Esophagus muscularis mucosa (tissue), 4 donors: ENCODE measurements around the gene LRMDA.

Experiments
- EP300 ChIP-seq: sonication (generic); formaldehyde crosslinking; IDR thresholded peaks from one replicate; pipeline ENCODE4 v1.6.1; 2017; ENCODE audit warnings: antibody characterized with exemption
- POLR2A ChIP-seq: fragments of 450-650 bp; IDR thresholded peaks from one replicate; pipeline ENCODE4 v1.6.1; 2017; ENCODE audit warnings: antibody characterized with exemption, moderate library complexity, mild to moderate bottlenecking, low read depth
- TF ChIP-seq, protein P1 (sequence below), 3 experiments: fragments of 200-600 bp in 2 of 3; fragments of 450-650 bp in 1 of 3; sonication (generic) in 2 of 3; IDR thresholded peaks; one replicate each; pipeline ENCODE4 v1.5.1; 2017 to 2019; ENCODE audit warnings: antibody characterized with exemption in 3 of 3, mild to moderate bottlenecking in 2 of 3, moderate library complexity in 1 of 3

DNA sequence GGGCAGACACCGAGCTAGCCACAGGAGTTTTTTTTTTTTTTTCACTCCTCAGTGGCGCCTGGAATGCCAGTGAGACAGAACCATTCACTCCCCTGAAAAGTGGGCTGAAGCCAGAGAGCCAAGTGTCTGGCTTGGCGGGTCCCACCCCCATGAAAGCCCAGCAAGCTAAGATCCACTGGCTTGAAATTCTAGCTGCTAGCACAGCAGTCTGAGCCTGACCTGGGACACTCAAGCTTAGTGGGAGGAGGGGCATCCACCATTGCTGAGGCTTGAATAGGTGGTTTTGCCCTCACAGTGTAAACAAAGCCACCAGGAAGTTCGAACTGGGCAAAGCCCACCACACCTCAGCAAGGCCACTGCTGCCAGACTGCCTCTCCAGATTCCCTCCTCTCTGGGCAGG lies 144.5 kb downstream of the LRMDA start:
- TF ChIP-seq, protein P1, sequence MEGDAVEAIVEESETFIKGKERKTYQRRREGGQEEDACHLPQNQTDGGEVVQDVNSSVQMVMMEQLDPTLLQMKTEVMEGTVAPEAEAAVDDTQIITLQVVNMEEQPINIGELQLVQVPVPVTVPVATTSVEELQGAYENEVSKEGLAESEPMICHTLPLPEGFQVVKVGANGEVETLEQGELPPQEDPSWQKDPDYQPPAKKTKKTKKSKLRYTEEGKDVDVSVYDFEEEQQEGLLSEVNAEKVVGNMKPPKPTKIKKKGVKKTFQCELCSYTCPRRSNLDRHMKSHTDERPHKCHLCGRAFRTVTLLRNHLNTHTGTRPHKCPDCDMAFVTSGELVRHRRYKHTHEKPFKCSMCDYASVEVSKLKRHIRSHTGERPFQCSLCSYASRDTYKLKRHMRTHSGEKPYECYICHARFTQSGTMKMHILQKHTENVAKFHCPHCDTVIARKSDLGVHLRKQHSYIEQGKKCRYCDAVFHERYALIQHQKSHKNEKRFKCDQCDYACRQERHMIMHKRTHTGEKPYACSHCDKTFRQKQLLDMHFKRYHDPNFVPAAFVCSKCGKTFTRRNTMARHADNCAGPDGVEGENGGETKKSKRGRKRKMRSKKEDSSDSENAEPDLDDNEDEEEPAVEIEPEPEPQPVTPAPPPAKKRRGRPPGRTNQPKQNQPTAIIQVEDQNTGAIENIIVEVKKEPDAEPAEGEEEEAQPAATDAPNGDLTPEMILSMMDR (IDR thresholded peaks at IDR 0.05), result no peak
- TF ChIP-seq POLR2A (no peak), EP300 (no peak)
